H9 (cell line): ENCODE measurements around the gene CABLES1. TPM values are rescaled to one million over a fixed set of nuclear protein-coding genes. Genes with fewer than 3 reads are reported as not detected.
A peak's percentile ranks its signal among the peaks of the same experiment; 100 is the strongest.

Experiments
- DNase-seq: peaks from one replicate; pipeline ENCODE4 v3.0.0-alpha.2; 2017
- H2AFZ ChIP-seq: one replicate; pipeline ENCODE4 v1.6.1; 2013; ENCODE audit warnings: mild to moderate bottlenecking, low read length, control low read depth, moderate library complexity
- H2AK5ac ChIP-seq: 2 replicates; pipeline ENCODE4 v1.6.1; 2013; ENCODE audit warnings: low read length, control low read depth, mixed read lengths; ENCODE audit not compliant: insufficient read length
- H2BK120ac ChIP-seq: one replicate; pipeline ENCODE4 v1.6.1; 2013; ENCODE audit warnings: low read depth, mild to moderate bottlenecking, low read length, control low read depth, inconsistent platforms; ENCODE audit not compliant: poor library complexity, severe bottlenecking
- H2BK12ac ChIP-seq: 2 replicates; pipeline ENCODE4 v1.6.1; 2013; ENCODE audit warnings: low read length, control low read depth, mixed read lengths, low read depth; ENCODE audit not compliant: insufficient read length
- H2BK15ac ChIP-seq: 2 replicates; pipeline ENCODE4 v1.6.1; 2013; ENCODE audit warnings: low read depth, low read length, control low read depth
- H2BK20ac ChIP-seq: one replicate; pipeline ENCODE4 v1.6.1; 2013; ENCODE audit warnings: low read depth, mild to moderate bottlenecking, low read length, control low read depth, inconsistent platforms; ENCODE audit not compliant: poor library complexity, severe bottlenecking
- H2BK5ac ChIP-seq: 2 replicates; pipeline ENCODE4 v1.6.1; 2013; ENCODE audit warnings: low read length, control low read depth, mixed read lengths; ENCODE audit not compliant: insufficient read length
- H3K14ac ChIP-seq: 2 replicates; pipeline ENCODE4 v1.6.1; 2013; ENCODE audit warnings: low read length, control low read depth; ENCODE audit not compliant: insufficient read depth
- H3K18ac ChIP-seq: 2 replicates; pipeline ENCODE4 v1.6.1; 2013; ENCODE audit warnings: low read depth, mild to moderate bottlenecking, mixed read lengths, low read length, control low read depth; ENCODE audit not compliant: insufficient read length
- H3K23ac ChIP-seq: 2 replicates; pipeline ENCODE4 v1.6.1; 2013; ENCODE audit warnings: low read length, control low read depth, mixed read lengths, low read depth; ENCODE audit not compliant: insufficient read length
- H3K23me2 ChIP-seq: 2 replicates; pipeline ENCODE4 v1.6.1; 2013; ENCODE audit warnings: low read depth, mild to moderate bottlenecking, mixed read lengths, low read length, control low read depth; ENCODE audit not compliant: insufficient read length, poor library complexity, severe bottlenecking
- H3K27ac ChIP-seq: 2 replicates; pipeline ENCODE4 v1.5.1; 2013; ENCODE audit warnings: low read length, control low read depth, mixed read lengths, low read depth; ENCODE audit not compliant: insufficient read length
- H3K27me3 ChIP-seq: 2 replicates; pipeline ENCODE4 v1.6.1; 2013; ENCODE audit warnings: low read length, control low read depth, inconsistent platforms; ENCODE audit not compliant: insufficient read depth
- H3K4ac ChIP-seq: 2 replicates; pipeline ENCODE4 v1.6.1; 2013; ENCODE audit warnings: low read depth, mild to moderate bottlenecking, control low read depth, inconsistent platforms, low read length, moderate library complexity
- H3K4me1 ChIP-seq: 2 replicates; pipeline ENCODE4 v1.6.1; 2013; ENCODE audit warnings: low read length, control low read depth, inconsistent platforms; ENCODE audit not compliant: insufficient read depth
- H3K4me2 ChIP-seq: 2 replicates; pipeline ENCODE4 v1.6.1; 2013; ENCODE audit warnings: low read length, control low read depth, mixed read lengths; ENCODE audit not compliant: insufficient read length, insufficient read depth
- H3K56ac ChIP-seq: 2 replicates; pipeline ENCODE4 v1.6.1; 2013; ENCODE audit warnings: low read depth, mild to moderate bottlenecking, mixed read lengths, low read length, control low read depth; ENCODE audit not compliant: insufficient read length
- H3K79me1 ChIP-seq: 2 replicates; pipeline ENCODE4 v1.6.1; 2013; ENCODE audit warnings: low read depth, mild to moderate bottlenecking, moderate library complexity, low read length, control low read depth, inconsistent platforms; ENCODE audit not compliant: insufficient read depth, poor library complexity, severe bottlenecking
- H3K79me2 ChIP-seq: 2 replicates; pipeline ENCODE4 v1.6.1; 2013; ENCODE audit warnings: low read length, control low read depth, inconsistent platforms; ENCODE audit not compliant: insufficient read depth
- H3K9ac ChIP-seq: 2 replicates; pipeline ENCODE4 v1.6.1; 2013; ENCODE audit warnings: low read length, control low read depth, mixed read lengths; ENCODE audit not compliant: insufficient read length; ENCODE audit errors: extremely low read depth
- H3K9me3 ChIP-seq: one replicate; pipeline ENCODE4 v1.6.1; 2013; ENCODE audit warnings: low read depth, low read length, inconsistent platforms; ENCODE audit not compliant: control insufficient read depth
- H3T11ph ChIP-seq: one replicate; pipeline ENCODE4 v1.6.1; 2013; ENCODE audit warnings: mild to moderate bottlenecking, low read length, control low read depth, inconsistent platforms
- H4K20me1 ChIP-seq: one replicate; pipeline ENCODE4 v1.6.1; 2013; ENCODE audit not compliant: control insufficient read depth, insufficient read length, insufficient read depth
- H4K5ac ChIP-seq: 2 replicates; pipeline ENCODE4 v1.6.1; 2013; ENCODE audit warnings: low read depth, mild to moderate bottlenecking, mixed read lengths, low read length, control low read depth; ENCODE audit not compliant: insufficient read length
- H4K8ac ChIP-seq: replicated peaks from 2 replicates; pipeline ENCODE4 v1.6.1; 2013; ENCODE audit warnings: low read length, control low read depth, mixed read lengths, low read depth; ENCODE audit not compliant: insufficient read length
- H4K91ac ChIP-seq: 2 replicates; pipeline ENCODE4 v1.6.1; 2013; ENCODE audit warnings: low read depth, mild to moderate bottlenecking, moderate library complexity, mixed read lengths, low read length, control low read depth; ENCODE audit not compliant: insufficient read length
- H3K27ac Mint-ChIP-seq, 3 experiments: 2 replicates in 2 of 3; 3 replicates in 1 of 3; pipeline ENCODE4 v1.8.0; 2020 to 2021; ENCODE audit warnings: mixed read lengths in 3 of 3, mild to moderate bottlenecking in 1 of 3, moderate library complexity in 1 of 3
- H3K27me3 Mint-ChIP-seq: 2 replicates; pipeline ENCODE4 v1.8.0; 2021; ENCODE audit warnings: low read depth, mild to moderate bottlenecking, moderate library complexity, mixed read lengths
- H3K36me3 Mint-ChIP-seq, 3 experiments: 2 replicates in 2 of 3; 3 replicates in 1 of 3; pipeline ENCODE4 v1.8.0; 2020 to 2021; ENCODE audit warnings: low read depth in 3 of 3, mixed read lengths in 3 of 3; ENCODE audit not compliant: insufficient read depth in 1 of 3
- H3K4me1 Mint-ChIP-seq, 2 experiments: 2 replicates each; pipeline ENCODE4 v1.8.0; 2020; ENCODE audit warnings: mixed read lengths in 2 of 2
- H3K4me3 Mint-ChIP-seq, 2 experiments: 2 replicates in 1 of 2; 3 replicates in 1 of 2; pipeline ENCODE4 v1.8.0; 2020 to 2021; ENCODE audit warnings: mild to moderate bottlenecking in 2 of 2, mixed read lengths in 2 of 2, moderate library complexity in 1 of 2
- H3K9me3 Mint-ChIP-seq, 2 experiments: 2 replicates in 1 of 2; 3 replicates in 1 of 2; pipeline ENCODE4 v1.8.0; 2020; ENCODE audit warnings: mild to moderate bottlenecking in 2 of 2, mixed read lengths in 2 of 2, moderate library complexity in 1 of 2
- CTCF ChIP-seq: fragments of 200-600 bp; sonication (generic); conservative IDR thresholded peaks from 3 replicates; pipeline ENCODE4 v1.8.0; 2021; ENCODE audit warnings: antibody characterized with exemption, mild to moderate bottlenecking
- WGBS: extraction: QIAGEN DNeasy Blood & Tissue Kit; methylation state at CpG from one replicate; pipeline ENCODE4 v1.1.7; 2013; ENCODE audit warnings: missing lambda C conversion rate, low lambda C conversion rate, mixed read lengths; ENCODE audit not compliant: insufficient read length; ENCODE audit errors: extremely low coverage; 5-methylcytosine and 5-hydroxymethylcytosine counted together
- total RNA-seq: library from RNA; stranded (reverse); gene quantifications from 2 replicates; pipeline ENCODE4 v1.2.1, GENCODE V29; 2021

CABLES1 gene
- total RNA-seq, 1 experiment from 2014 or later, result 27.1 TPM

- no peak overlapping the region for H4K5ac ChIP-seq
- H3K18ac ChIP-seq, result no peak overlapping the region
- no peak overlapping the region for H3K4ac ChIP-seq
- H3K9ac ChIP-seq, result no peak overlapping the region
- no peak overlapping the region for H2BK5ac ChIP-seq
- no peak overlapping the region for H4K8ac ChIP-seq
- Mint-ChIP-seq H3K4me3 (no peak overlapping the region), H3K36me3 (peaks cover 38 to 67% (median 54%) of the 10 kb centered on the region in 3 experiments; a peak in 6 of 7 replicates), H3K27me3 (no peaks in the 10 kb centered on the region), H3K9me3 (no peaks in the 10 kb centered on the region), H3K4me1 (peaks cover 31 to 35% of the 10 kb centered on the region in 2 experiments), H3K27ac (peak overlapping the region; percentile 48 to 65 (median 61); a peak in 5 of 7 replicates)
- H3K4me1 ChIP-seq, result peaks cover 6% of the 10 kb centered on the region; the same call in 1 of the 2 replicates
- no peak overlapping the region for H2BK15ac ChIP-seq
- H4K20me1 ChIP-seq, result no peaks in the 10 kb centered on the region
- H3K9me3 ChIP-seq, result no peaks in the 10 kb centered on the region
- no peak overlapping the region for H2BK20ac ChIP-seq
- no peaks in the 10 kb centered on the region for H3K79me1 ChIP-seq
- H3T11ph ChIP-seq, result no peak overlapping the region
- no peak overlapping the region for H2BK12ac ChIP-seq
- no peak overlapping the region for H3K4me2 ChIP-seq
- no peak for DNase-seq
- H3K79me2 ChIP-seq, result no peaks in the 10 kb centered on the region
- H3K23me2 ChIP-seq, result no peaks in the 10 kb centered on the region
- WGBS, result no CpG with 5 or more reads among the region's 9 CpGs
- no peaks in the 10 kb centered on the region for H3K27me3 ChIP-seq
- H2AK5ac ChIP-seq, result no peak overlapping the region
- H3K14ac ChIP-seq, result no peak overlapping the region; the same call in 1 of the 2 replicates
- no peak overlapping the region for H3K27ac ChIP-seq
- no peak overlapping the region for H3K23ac ChIP-seq
- H4K91ac ChIP-seq, result no peak overlapping the region
- TF ChIP-seq CTCF, result no peak
- H2BK120ac ChIP-seq, result no peak overlapping the region
- no peak overlapping the region for H3K56ac ChIP-seq
- no peak overlapping the region for H2AFZ ChIP-seq
Observed at GRCh38 chr18:23257137-23257536, 121.9 kb downstream of the CABLES1 start.
